HG03139 (cell line): ENCODE measurements around the gene SLC16A3.

Experiments used
- ATAC-seq: cut with Tn5 transposase; IDR thresholded peaks from one replicate; pipeline ENCODE4 v1.9.1; 2021; ENCODE audit not compliant: unreplicated experiment

SLC16A3 gene

DNA sequence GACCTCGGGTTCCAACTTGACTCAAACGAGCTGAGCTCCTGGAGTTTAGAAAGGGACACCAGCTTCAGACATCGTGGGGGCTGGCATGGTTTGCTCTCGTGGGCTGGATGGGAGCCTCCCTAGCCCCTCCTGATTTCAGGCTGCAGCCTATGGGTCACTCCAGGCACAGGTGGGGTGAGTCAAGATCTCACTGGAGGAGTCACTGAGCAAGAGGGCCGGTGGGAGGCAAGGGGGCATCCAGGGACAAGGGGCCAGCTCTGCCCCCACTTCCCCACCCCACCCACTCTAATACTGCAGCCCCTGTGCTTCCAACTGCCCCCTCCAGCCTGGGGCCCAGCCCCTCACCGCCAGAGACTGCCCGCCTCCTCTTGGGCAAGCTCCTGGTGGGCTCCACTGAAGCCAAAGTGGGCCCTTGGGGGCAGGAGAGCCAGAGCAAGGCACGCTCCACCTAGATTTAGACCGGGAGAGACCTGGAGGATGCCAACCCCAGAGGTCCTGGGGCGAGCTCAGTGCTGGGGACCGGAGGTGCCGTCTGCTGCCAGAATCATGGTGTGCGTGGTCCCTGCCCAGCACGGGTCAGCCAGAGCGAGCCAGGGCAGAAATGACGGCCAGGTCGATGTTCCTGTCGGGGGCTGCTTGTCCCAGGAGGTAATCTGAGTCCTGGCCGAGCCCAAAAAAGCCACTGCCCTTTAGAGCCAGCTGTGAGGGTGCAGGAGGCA lies 6.4 kb downstream of the SLC16A3 start:
- no peak for ATAC-seq

DNA sequence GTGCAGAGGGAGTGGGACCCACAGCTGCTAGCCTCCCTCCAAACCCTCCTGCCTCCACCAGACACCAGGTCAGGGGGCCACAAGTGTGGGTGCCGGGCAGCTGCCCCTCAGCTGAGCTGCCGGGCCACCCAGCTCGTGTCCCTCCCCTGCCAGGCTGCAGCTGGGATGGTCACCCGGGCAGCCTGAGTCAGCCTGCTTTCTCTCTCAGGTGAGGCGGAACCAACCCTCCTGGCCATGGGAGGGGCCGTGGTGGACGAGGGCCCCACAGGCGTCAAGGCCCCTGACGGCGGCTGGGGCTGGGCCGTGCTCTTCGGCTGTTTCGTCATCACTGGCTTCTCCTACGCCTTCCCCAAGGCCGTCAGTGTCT lies 6.9 kb downstream of the SLC16A3 start:
- ATAC-seq, result no peak

DNA sequence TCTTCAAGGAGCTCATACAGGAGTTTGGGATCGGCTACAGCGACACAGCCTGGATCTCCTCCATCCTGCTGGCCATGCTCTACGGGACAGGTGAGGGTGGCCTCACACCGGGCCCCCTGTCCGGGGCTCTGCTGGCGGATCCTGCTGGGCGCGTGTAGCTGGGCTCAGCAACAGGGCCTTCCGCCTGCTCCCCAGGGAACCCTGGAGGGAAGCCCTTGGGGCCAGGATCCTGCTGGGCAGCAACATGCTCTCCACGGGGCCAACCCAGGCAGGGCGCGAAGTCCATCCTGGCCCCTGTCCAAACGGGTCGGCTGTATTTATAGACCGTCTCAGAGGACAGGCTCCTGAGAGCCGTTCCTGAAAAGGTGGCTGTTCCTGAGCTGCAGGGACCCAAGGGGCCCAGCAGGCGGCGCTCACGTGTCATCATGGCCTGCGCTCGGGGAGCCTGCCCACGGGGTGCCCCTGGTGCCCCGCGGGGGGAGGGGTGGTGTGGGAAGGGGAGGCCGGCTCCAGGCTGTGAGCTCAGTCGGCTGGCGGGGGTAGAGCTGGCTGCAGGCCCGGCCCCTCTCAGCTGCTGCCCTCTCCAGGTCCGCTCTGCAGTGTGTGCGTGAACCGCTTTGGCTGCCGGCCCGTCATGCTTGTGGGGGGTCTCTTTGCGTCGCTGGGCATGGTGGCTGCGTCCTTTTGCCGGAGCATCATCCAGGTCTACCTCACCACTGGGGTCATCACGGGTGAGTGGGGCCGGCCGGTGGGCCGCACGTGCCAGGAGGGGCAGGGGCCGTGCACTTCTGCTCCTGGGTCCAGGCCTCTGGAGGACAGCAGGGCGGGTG lies 7.5 kb downstream of the SLC16A3 start:
- no peak for ATAC-seq

DNA sequence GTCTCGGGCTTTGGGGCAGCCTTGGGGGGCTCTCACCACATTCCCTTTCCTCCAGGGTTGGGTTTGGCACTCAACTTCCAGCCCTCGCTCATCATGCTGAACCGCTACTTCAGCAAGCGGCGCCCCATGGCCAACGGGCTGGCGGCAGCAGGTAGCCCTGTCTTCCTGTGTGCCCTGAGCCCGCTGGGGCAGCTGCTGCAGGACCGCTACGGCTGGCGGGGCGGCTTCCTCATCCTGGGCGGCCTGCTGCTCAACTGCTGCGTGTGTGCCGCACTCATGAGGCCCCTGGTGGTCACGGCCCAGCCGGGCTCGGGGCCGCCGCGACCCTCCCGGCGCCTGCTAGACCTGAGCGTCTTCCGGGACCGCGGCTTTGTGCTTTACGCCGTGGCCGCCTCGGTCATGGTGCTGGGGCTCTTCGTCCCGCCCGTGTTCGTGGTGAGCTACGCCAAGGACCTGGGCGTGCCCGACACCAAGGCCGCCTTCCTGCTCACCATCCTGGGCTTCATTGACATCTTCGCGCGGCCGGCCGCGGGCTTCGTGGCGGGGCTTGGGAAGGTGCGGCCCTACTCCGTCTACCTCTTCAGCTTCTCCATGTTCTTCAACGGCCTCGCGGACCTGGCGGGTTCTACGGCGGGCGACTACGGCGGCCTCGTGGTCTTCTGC lies 8.4 kb downstream of the SLC16A3 start:
- no peak for ATAC-seq

DNA sequence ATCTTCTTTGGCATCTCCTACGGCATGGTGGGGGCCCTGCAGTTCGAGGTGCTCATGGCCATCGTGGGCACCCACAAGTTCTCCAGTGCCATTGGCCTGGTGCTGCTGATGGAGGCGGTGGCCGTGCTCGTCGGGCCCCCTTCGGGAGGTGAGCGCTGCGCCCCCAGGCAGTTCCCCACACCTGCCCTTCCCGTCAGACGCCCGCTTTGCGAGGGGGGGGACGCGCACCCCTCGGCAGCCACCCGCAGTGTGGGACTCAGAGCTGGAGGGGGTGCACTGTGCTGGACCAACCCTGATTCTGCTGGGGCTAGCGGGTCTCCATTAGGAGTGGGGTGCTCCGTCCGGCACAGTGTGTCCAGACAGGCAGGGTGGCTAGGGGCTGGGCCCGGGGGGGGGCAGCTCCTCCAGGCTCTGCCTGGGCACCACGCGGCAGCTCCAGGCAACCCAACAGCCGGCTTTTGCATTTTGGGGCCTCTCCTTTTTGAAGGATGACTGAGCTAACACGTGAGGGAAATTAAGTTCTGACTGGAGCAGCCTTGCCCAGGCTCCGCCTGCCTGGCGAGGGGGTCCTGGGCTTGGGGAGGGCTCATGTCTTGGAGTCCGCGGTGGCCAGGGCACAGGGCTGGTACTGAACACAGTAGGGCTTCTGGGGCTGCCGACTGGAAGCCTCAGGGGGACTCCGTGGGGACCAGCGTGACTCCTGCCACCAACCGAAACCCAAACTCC lies 9.1 kb downstream of the SLC16A3 start:
- ATAC-seq, result no peak

DNA sequence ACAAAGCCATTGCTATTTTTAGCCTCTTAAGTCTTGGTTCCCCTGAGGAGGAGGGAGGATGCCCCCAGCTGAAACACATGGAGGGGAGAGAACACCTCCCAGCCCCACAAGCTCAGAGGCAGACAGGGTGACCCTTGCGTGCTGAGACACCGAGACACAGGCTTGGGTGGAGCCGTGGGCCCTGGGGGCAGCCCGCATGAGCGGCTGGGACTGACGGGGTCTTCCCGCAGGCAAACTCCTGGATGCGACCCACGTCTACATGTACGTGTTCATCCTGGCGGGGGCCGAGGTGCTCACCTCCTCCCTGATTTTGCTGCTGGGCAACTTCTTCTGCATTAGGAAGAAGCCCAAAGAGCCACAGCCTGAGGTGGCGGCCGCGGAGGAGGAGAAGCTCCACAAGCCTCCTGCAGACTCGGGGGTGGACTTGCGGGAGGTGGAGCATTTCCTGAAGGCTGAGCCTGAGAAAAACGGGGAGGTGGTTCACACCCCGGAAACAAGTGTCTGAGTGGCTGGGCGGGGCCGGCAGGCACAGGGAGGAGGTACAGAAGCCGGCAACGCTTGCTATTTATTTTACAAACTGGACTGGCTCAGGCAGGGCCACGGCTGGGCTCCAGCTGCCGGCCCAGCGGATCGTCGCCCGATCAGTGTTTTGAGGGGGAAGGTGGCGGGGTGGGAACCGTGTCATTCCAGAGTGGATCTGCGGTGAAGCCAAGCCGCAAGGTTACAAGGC lies 9.8 kb downstream of the SLC16A3 start:
- ATAC-seq, result no peak

DNA sequence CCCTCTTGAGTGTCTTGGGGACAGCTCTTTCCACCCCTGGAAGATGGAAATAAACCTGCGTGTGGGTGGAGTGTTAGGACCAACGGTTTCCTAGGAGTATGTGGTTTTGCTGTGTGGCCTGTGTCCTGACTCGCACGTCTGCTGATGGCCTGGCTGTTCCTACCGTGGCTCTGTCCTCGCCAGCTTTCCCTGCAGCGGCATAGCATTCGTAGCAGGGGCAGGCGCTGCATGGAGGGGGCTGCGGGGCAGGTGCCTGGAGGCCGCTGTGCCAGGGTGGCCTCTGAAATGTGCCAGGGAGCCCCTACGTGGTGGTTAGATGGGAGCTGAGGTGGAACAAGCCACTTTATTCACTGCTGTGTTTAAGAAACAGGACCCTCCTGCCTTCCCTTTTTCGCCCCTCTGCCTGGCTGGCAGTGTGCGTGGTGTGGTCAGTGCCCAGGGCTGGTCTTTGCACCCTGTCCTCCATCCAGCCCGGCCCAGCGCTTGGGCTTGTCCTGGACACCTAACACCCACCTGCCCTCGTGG lies 10.6 kb downstream of the SLC16A3 start:
- no peak for ATAC-seq

DNA sequence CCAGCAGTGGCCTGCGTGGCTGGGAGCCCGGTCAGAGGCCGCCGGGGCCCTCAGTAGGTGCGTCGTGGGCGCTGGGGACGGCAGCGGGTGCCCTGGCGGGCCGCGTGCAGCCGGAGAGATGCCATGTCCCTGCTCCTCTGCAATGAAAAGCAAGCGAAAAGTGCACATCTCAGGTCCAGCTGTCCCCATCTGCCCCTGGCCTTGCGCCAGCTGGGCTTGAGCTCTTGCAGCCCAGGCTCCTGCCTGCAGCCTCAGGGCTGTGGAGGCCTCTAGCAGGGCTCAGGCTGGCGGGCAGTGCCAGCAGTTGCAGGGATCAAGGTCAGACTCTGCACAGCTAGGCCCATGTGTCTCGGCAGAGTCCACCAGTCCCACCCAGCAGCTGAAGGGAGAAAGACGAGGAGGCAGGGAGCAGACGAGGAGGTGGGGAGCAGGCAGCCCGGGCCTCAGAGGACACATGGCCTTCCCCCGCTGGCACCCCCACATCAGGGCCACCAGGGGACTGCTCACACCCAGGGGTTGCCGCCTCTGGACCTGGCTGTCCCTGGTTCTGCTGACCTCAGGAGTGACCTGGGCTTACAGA lies 11.2 kb downstream of the SLC16A3 start:
- no peak for ATAC-seq

DNA sequence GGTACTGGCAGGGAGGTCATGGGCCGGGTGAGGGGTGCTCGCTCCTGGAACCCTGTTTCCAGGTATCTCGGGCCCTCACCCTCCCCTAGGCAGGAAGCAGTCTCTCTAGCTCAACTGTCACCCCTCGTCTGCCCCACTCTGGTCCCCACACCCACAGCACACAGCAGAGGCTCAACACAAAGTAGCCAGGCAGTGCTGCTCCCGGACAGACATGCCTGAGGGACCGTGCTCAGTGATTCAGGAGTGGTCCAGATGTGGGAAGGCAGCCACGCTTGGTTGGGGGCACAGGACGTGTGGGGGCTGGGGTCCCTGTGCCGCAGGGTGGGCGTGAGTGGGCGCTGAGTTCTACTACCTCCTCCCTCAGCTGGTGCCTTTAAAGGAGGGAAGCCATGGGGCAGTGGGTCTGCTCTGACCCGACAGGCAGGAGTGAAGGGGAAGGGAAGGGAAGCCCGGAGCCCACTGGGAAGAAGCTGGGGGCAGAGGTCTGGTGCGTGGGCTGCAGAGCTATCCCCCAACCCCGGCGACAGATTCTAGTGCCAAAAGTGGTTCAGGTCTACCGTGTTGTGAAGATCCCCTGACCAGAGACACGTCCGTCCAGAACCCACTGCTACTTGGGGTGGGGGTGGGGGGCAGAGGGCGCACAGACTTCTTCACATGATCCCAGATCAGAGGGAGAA lies 11.8 kb downstream of the SLC16A3 start:
- ATAC-seq, result no peak

DNA sequence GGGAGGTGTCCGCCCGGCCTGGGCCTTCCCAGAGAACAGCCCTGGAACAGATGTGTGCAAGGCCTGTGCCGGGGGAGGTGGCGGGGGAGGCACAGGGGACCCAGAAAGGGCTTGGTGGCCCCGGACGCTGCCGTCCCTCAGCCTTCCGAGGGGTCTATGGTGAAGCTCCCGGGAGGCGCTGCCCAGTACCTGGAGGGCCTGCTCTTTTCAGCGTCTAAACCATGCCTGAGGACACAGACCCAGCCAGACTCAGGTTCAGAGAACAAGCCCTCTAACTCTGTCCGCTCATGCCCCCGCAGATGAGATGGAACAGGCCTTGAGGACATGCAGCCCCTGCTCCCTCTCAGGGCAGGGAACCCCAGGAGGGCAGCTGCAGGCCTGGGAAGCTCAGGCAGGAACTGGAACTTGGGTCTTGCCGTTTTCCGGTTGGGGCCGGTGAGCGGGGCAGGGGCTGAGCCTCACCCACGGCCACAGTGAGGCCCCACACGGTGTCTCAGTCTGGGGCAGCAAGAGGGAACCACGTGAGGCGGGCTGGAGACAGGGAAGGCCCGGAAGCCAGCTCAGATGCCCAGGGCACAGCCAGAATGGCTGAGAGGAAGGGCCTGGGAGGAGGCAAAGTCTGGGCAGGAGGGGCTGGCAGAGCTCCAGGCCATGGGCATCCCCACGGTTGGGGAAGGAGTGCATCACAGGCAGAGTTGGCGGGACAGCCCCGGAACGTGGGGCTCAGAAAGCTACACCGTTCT lies 12.5 kb downstream of the SLC16A3 start:
- ATAC-seq, result no peak

DNA sequence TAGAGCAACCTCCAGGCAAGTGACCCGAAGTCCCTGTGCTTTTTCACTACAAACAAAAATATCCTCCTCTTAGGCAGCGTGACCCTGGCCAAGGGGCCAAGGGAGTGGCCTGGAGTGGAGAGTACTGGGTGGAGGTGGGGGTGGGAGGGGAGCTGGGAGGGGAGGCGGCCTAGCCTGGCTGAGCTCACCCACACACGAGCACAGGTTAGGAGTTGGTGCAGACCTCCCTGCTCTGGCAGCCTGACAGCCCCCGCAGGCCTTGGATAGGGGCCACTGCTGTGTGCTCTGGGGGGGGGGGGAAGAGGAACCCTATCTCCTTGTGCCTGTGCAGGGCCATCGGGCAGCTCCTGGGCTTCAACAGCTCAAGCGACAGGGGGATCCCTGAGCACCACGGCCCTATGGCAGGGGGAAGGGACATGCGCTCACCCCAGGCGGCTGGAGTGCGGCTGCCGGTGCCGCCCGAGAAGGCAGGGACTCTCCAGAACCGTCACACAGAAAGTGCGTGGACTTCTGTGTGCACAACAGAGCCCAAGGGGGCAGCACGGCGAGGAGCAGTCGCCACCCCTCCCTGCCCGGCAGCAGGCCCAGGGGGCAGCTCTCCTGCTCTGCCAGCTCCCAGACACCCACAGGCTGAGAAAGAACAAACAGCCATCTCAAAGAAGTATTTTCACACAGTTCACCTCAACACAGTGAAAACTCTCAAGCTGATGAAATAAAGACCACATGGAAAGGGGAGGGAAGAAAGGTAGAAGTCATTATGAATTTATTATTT lies 13.3 kb downstream of the SLC16A3 start:
- ATAC-seq, result no peak

DNA sequence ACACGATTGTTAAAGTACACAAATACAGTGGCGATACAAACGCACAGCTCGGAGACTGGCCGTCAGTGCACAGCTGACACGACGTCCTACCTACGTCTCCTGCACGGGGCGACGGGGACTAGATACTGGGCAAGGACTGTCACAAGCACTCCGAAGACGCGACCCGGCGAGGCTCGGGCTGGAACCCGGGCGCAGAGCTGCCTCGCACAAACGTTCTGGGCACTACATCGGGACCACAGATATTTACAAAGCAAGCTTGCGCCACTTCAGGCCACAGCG lies 13.8 kb downstream of the SLC16A3 start:
- ATAC-seq, result no peak

DNA sequence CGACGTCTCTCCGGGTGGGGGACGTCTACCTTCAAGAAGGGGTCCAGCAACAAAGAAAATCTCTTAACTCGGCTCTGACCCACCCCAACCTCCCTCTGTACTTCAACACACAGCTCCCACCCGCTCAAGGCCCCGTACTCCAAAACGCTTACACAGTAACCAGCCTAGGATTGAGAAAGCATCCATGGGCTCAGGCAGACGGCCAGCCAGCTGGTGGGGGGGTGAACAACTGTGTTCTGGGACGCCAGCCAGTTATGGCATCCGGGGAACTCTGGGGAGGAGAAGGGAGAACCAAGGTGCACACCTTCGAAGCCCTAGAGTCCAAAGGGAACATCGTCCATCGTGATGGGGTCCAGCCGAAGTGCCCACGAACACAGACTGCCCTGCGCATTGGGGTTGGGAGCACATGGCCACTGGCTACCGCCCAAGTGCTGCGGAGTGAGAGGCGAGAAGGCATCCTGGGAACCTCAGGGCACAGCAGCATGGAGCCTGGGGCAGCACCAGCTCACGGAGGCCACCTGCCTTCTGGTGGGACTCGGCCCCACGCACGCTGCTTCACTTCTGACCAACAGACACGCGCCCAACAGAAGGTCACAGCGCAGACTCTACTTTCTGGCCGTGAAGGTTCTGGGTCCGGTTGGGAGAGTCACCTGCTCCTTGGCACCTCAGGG lies 14.3 kb downstream of the SLC16A3 start:
- ATAC-seq, result no peak

DNA sequence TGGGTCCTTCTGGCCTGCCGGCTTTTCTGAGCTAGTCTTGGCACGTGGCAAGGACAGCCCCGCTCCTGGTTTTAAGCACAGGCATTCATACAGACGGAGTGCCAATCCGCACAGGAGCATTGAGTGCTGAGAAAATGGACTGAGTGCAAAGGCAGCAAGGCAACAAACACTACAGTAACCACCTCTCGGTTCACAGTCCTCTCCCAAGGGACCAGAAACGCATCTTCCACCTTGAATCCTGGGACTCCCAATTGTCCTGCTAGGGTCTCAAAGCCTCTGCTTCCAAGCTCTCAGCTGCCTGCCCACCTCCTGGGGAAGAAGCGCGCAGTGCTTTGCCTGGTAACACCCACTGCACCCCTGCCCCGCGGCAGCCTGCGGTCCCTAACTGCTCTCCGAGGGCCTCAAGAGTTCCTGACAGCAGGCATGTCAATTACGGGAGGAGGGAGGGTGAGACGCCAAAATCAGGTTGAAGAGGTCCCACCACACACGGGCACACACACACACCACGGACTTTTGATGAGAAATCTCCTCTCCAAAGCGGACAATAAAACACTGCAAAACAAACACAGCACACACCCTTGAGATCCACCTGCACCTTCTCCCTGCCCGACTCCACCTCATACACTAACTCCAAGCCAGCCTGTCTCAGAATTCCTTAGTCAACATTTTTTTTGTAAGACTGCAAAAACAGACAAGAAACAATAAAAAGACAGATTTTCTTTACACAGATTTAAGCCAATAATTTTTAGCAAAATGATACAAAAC lies 15.0 kb downstream of the SLC16A3 start:
- no peak for ATAC-seq

DNA sequence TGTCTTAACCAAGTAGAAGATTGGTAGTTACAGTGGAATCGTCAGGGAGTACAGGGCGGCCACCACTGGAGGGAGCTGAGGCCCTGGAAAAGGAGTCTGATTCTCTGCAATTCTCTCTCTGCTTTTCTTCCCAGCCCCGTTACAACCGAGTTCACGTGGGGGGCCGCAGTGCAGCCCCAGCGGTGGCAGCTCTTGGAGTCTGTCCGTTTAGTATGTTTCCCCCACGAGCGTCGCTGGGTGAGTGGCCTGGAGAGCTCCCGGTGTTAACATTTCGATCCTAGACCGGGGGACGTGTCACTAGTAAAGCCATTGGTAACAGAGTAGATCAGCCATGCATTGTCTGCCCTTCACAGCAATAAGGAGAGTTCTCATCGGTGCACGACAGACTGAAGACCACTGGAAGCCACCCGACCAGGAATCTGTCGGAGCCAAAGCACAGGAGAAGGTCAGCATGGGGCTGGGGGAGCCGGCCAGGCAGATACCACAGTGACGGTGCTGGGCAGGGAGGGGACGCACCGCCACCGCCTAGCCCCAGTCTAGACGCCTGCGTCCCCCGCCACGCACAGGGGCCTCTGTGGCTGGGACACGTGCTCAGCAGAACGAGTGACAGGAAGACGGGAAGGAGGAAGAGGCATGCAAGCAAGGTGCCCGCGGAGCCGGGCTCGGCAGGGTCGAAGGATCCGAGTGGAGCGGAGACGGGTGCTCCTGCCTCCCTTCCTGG lies 15.7 kb downstream of the SLC16A3 start:
- ATAC-seq, result no peak
